HG02884 (cell line): ENCODE results near the gene DNAH5.
"Not testable (repeated sequence)": the region's sequence is repeated elsewhere in the genome, so short reads cannot be mapped to it uniquely, and the experiment has no call there.

Source experiments
- ATAC-seq: cut with Tn5 transposase; IDR thresholded peaks from one replicate; pipeline ENCODE4 v1.9.1; 2021; ENCODE audit warnings: mild to moderate bottlenecking, moderate library complexity; ENCODE audit not compliant: unreplicated experiment

DNAH5 gene

GRCh38 chr5:13944560-13945199 is at the start of gene DNAH5:
Gene DNAH5, minus strand, starts transcription at chr5:13944688. Its CDS starts 250 bp downstream, at chr5:13944438.
- no peak for ATAC-seq

GRCh38 chr5:13993926-13994325 is 49.4 kb upstream of the DNAH5 start:
- no peak for ATAC-seq

- ATAC-seq: no peak
Measured at GRCh38 chr5:13992795-13993194, 48.3 kb upstream of the DNAH5 start.

- ATAC-seq: no peak
Measured at GRCh38 chr5:13991365-13991764, 46.9 kb upstream of the DNAH5 start.

GRCh38 chr5:13990896-13991295 is 46.4 kb upstream of the DNAH5 start:
- ATAC-seq: no peak

- no peak for ATAC-seq
Measured at GRCh38 chr5:13989832-13990231, 45.3 kb upstream of the DNAH5 start.

- peak; percentile 69 for ATAC-seq
Measured at GRCh38 chr5:13987843-13988464, 43.5 kb upstream of the DNAH5 start.

- no peak for ATAC-seq
Measured at GRCh38 chr5:13985731-13986418, 41.4 kb upstream of the DNAH5 start.

- not testable (repeated sequence) for ATAC-seq
Measured at GRCh38 chr5:13984888-13985287, 40.4 kb upstream of the DNAH5 start.

- ATAC-seq: no peak
Measured at GRCh38 chr5:13976867-13977830, 32.7 kb upstream of the DNAH5 start.

GRCh38 chr5:13976223-13976622 is 31.7 kb upstream of the DNAH5 start:
- ATAC-seq: no peak

GRCh38 chr5:13975246-13975645 is 30.8 kb upstream of the DNAH5 start:
- ATAC-seq: no peak

- ATAC-seq: no peak
Measured at GRCh38 chr5:13973724-13974123, 29.2 kb upstream of the DNAH5 start.

GRCh38 chr5:13972029-13972428 is 27.5 kb upstream of the DNAH5 start:
- no peak for ATAC-seq

GRCh38 chr5:13957032-13957645 is 12.7 kb upstream of the DNAH5 start:
- ATAC-seq: peak; percentile 99

- ATAC-seq: no peak
Measured at GRCh38 chr5:13956471-13956870, 12.0 kb upstream of the DNAH5 start.

GRCh38 chr5:13955896-13956295 is 11.4 kb upstream of the DNAH5 start:
- ATAC-seq: no peak

- no peak for ATAC-seq
Measured at GRCh38 chr5:13946111-13946510, 1.6 kb upstream of the DNAH5 start.

GRCh38 chr5:13945271-13945670 is 783 bp upstream of the DNAH5 start:
- ATAC-seq: no peak

- ATAC-seq: no peak
Measured at GRCh38 chr5:13943676-13944075, 812 bp downstream of the DNAH5 start.

GRCh38 chr5:13941468-13941867 is 3.0 kb downstream of the DNAH5 start:
- ATAC-seq: no peak
